ENCODE results near the gene FCGR3A.

Gene FCGR3A

GRCh38 chr1:161499099-161500039 lies 50.2 kb downstream of the FCGR3A start:
- DNase-seq, result no peak

GRCh38 chr1:161498646-161499045 lies 51.0 kb downstream of the FCGR3A start:
- DNase-seq, result no peak

- DNase-seq, result no peak
Observed at GRCh38 chr1:161497961-161498360, 51.7 kb downstream of the FCGR3A start.

GRCh38 chr1:161495490-161495889 lies 54.1 kb downstream of the FCGR3A start:
- no peak for DNase-seq

- DNase-seq, result no peak
Observed at GRCh38 chr1:161494091-161494735, 55.4 kb downstream of the FCGR3A start.

GRCh38 chr1:161492827-161493226 lies 56.8 kb downstream of the FCGR3A start:
- no peak for DNase-seq

Data from stimulated activated CD4-positive, alpha-beta T cell treated with anti-CD3 and anti-CD28 coated beads, Interleukin-15, amount 100 ng/mL, for 24 hours (primary cell).